ENCODE results near the gene ME2.

GRCh38 chr18:50981381-50981780 is 102.5 kb downstream of the ME2 start:
- TF ChIP-seq CTCF (IDR thresholded peaks at IDR 0.05), result no peak
- no peak for TF ChIP-seq POLR2A (IDR thresholded peaks at IDR 0.05)
